Measurements from ENCODE around the gene RASGEF1B.

RASGEF1B gene

GRCh38 chr4:81506731-81507130 lies 35.0 kb upstream of the RASGEF1B start:
- no peak for DNase-seq (ENCODE audit: low read depth)
- TF ChIP-seq CTCF (conservative IDR thresholded peaks at IDR 0.05; ENCODE audit: low read length): no peak
- no peak overlapping the region for H3K4me3 ChIP-seq (ENCODE audit: low read length)

GRCh38 chr4:81505726-81506125 lies 34.0 kb upstream of the RASGEF1B start:
- TF ChIP-seq CTCF (conservative IDR thresholded peaks at IDR 0.05; ENCODE audit: low read length): no peak
- DNase-seq (ENCODE audit: low read depth): no peak
- no peak overlapping the region for H3K4me3 ChIP-seq (ENCODE audit: low read length)

GRCh38 chr4:81505004-81505598 lies 33.4 kb upstream of the RASGEF1B start:
- no peak for DNase-seq (ENCODE audit: low read depth)
- no peak for TF ChIP-seq CTCF (conservative IDR thresholded peaks at IDR 0.05; ENCODE audit: low read length)

GRCh38 chr4:81504112-81505003 lies 32.7 kb upstream of the RASGEF1B start:
- no peak for DNase-seq (ENCODE audit: low read depth)
- no peak for TF ChIP-seq CTCF (conservative IDR thresholded peaks at IDR 0.05; ENCODE audit: low read length)
- no peak overlapping the region for H3K4me3 ChIP-seq (ENCODE audit: low read length)

More at GRCh38 chr4:81505004-81505598, 33.4 kb upstream of the RASGEF1B start:
- no peak overlapping the region for H3K4me3 ChIP-seq (ENCODE audit: low read length)

- TF ChIP-seq CTCF (conservative IDR thresholded peaks at IDR 0.05; ENCODE audit: low read length): no peak
- no peak for DNase-seq (ENCODE audit: low read depth)
- no peak overlapping the region for H3K4me3 ChIP-seq (ENCODE audit: low read length)
Measured at GRCh38 chr4:81503586-81503985, 31.9 kb upstream of the RASGEF1B start.

- no peak for TF ChIP-seq CTCF (conservative IDR thresholded peaks at IDR 0.05; ENCODE audit: low read length)
- no peak for DNase-seq (ENCODE audit: low read depth)
- no peak overlapping the region for H3K4me3 ChIP-seq (ENCODE audit: low read length)
Measured at GRCh38 chr4:81502564-81502963, 30.9 kb upstream of the RASGEF1B start.

- no peak for DNase-seq (ENCODE audit: low read depth)
Measured at GRCh38 chr4:81499840-81500239, 28.1 kb upstream of the RASGEF1B start.

More at GRCh38 chr4:81499840-81500239, 28.1 kb upstream of the RASGEF1B start:
- no peak for TF ChIP-seq CTCF (conservative IDR thresholded peaks at IDR 0.05; ENCODE audit: low read length)
- no peak overlapping the region for H3K4me3 ChIP-seq (ENCODE audit: low read length)

Data from AG10803 (cell line).